Liver (tissue), 3 donors: ENCODE data around the gene ZW10.

Source experiments
- ATF3 ChIP-seq: IDR thresholded peaks from 2 replicates; pipeline ENCODE4 v1.6.1; 2016; ENCODE audit warnings: antibody characterized with exemption
- CTCF ChIP-seq: fragments of 150-350 bp; IDR thresholded peaks from 2 replicates; pipeline ENCODE4 v1.5.1; 2017; ENCODE audit warnings: improper control_type of control experiment, low read depth, low read length; ENCODE audit not compliant: missing input control
- FOXA1 ChIP-seq: IDR thresholded peaks from 2 replicates; pipeline ENCODE4 v1.6.1; 2016; ENCODE audit warnings: antibody characterized with exemption
- REST ChIP-seq: IDR thresholded peaks from 2 replicates; pipeline ENCODE4 v1.6.1; 2016; ENCODE audit warnings: antibody characterized with exemption, mild to moderate bottlenecking
- SP1 ChIP-seq: IDR thresholded peaks from 2 replicates; pipeline ENCODE4 v1.6.1; 2018; ENCODE audit warnings: antibody characterized with exemption, mild to moderate bottlenecking
- YY1 ChIP-seq: IDR thresholded peaks from 2 replicates; pipeline ENCODE4 v1.6.1; 2016; ENCODE audit warnings: antibody characterized with exemption, mild to moderate bottlenecking
- TF ChIP-seq, protein P1 (sequence below): IDR thresholded peaks from 2 replicates; pipeline ENCODE4 v1.6.1; 2016; ENCODE audit warnings: antibody characterized with exemption
- donor health status: healthy.
- donor health status: healthy.

DNA sequence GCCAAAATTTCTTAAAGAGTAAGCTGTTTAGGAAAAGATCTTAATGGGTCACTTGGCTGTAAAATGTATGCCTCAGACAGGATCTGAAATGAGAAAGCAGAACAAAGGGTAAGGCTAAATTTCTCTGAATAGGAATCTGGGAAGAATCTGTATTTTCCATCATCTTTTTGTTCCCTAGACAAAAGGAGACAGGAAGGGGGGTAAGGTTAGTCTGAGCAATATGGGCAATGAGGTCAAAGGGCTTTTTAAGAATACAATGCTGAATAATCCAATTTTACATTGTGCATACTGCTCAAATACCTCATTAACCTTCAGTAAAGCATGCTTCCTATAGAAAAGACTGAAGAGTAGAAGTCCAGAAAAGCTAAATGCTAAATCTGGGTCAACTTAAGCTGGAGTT is 40.7 kb upstream of the ZW10 start:
- TF ChIP-seq FOXA1 (no peak), ATF3 (no peak), REST (no peak), CTCF (no peak), SP1 (no peak), YY1 (no peak)
- TF ChIP-seq, protein P1, sequence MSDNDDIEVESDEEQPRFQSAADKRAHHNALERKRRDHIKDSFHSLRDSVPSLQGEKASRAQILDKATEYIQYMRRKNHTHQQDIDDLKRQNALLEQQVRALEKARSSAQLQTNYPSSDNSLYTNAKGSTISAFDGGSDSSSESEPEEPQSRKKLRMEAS = no peak
